Measurements from ENCODE around the gene GALNT17. TPM values are rescaled to one million over a fixed set of nuclear protein-coding genes. Genes with fewer than 3 reads are reported as not detected.

The GALNT17 gene
- polyA plus RNA-seq, 1 experiment, result not detected

- no peak overlapping the region for H3K4me3 ChIP-seq (ENCODE audit: low read depth, low read length)
- H3K27me3 ChIP-seq (ENCODE audit: control insufficient read depth, insufficient read depth, low read length), result no peaks in the 10 kb centered on the region
- CTCF ChIA-PET, result no interaction called here
- H3K9me3 ChIP-seq (ENCODE audit: control insufficient read depth, insufficient read depth, low read length), result peaks cover 12% of the 10 kb centered on the region
- POLR2A ChIA-PET, result no interaction called here
- DNase-seq (ENCODE audit: low read depth, low spot score), result no peak
- H3K27ac ChIP-seq (ENCODE audit: low read depth, low read length), result no peak overlapping the region
- no peak for TF ChIP-seq CTCF (IDR thresholded peaks at IDR 0.05; ENCODE audit: low read depth, low read length)
Observed at GRCh38 chr7:71753956-71754664, 622.2 kb downstream of the GALNT17 start.

- Histone ChIP-seq H3K27me3 (ENCODE audit: control insufficient read depth, insufficient read depth, low read length) (no peaks in the 10 kb centered on the region), H3K27ac (ENCODE audit: low read depth, low read length) (no peak overlapping the region), H3K4me3 (ENCODE audit: low read depth, low read length) (no peak overlapping the region), H3K9me3 (ENCODE audit: control insufficient read depth, insufficient read depth, low read length) (peaks cover 12% of the 10 kb centered on the region)
- TF ChIP-seq CTCF (IDR thresholded peaks at IDR 0.05; ENCODE audit: low read depth, low read length), result no peak
- ChIA-PET POLR2A (no interaction called here), CTCF (no interaction called here)
- DNase-seq (ENCODE audit: low read depth, low spot score), result no peak
Observed at GRCh38 chr7:71754828-71755227, 622.9 kb downstream of the GALNT17 start.

DNA sequence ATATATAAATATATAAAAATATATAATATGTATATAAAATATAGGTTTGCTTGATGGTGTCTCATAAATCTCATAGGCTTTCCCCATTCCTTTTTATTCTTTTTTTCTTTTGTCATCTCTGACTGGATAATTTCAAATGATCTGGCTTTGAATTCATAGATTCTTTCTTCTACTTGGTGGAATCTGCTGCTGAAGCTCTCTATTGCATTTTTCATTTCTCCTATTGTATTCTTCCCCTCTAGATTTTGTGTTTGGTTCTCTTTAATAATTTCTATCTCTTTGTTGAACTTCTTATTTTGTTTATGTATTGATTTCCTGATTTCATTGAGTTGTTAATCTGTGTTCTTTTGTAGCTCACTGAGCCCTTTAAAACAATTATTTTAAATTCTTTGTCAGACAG lies 629.4 kb downstream of the GALNT17 start:
- ChIA-PET POLR2A (no interaction called here), CTCF (no interaction called here)
- no peak overlapping the region for H3K4me3 ChIP-seq (ENCODE audit: low read depth, low read length)
- TF ChIP-seq CTCF (IDR thresholded peaks at IDR 0.05; ENCODE audit: low read depth, low read length), result no peak
- no peak overlapping the region for H3K27ac ChIP-seq (ENCODE audit: low read depth, low read length)
- H3K27me3 ChIP-seq (ENCODE audit: control insufficient read depth, insufficient read depth, low read length), result no peaks in the 10 kb centered on the region
- DNase-seq (ENCODE audit: low read depth, low spot score), result no peak
- peaks cover 7% of the 10 kb centered on the region; the same call in 1 of the 2 replicates for H3K9me3 ChIP-seq (ENCODE audit: control insufficient read depth, insufficient read depth, low read length)

Small RNAs within 50 kb of the gene (small RNA-seq; reads per million reads assigned to genes)
- gene MIR3914-1 (ENCODE audit: insufficient read length, low read depth), result not detected
- not detected for gene RN7SKP75 (ENCODE audit: insufficient read length, low read depth)

Measured in AG04450 (cell line).